Spleen (tissue), 11 donors: ENCODE data around the gene WDR12. TPM values are rescaled to one million over a fixed set of nuclear protein-coding genes. Genes with fewer than 3 reads are reported as not detected.
"Not testable (repeated sequence)": the region's sequence is repeated elsewhere in the genome, so short reads cannot be mapped to it uniquely, and the experiment has no call there.

Experiments
- DNase-seq: peaks from one replicate; pipeline ENCODE4 v3.0.0-alpha.2; 2020
- H3K27ac ChIP-seq, 8 donors: fragments of 200-600 bp; sonication (generic) in 7 of 8; 1 replicate in 4 of 8; 2 replicates in 4 of 8; pipeline versions ENCODE4 v1.5.0 to v1.8.0; 2016 to 2021; ENCODE audit warnings: inconsistent platforms in 4 of 8, mild to moderate bottlenecking in 4 of 8, moderate library complexity in 1 of 8
- H3K27me3 ChIP-seq, 7 donors: fragments of 200-600 bp; sonication (generic) in 6 of 7; replicated peaks in 1 of 7; 1 replicate in 4 of 7; 2 replicates in 3 of 7; pipeline versions ENCODE4 v1.5.0 to v1.8.0; 2016 to 2021; ENCODE audit warnings: inconsistent platforms in 3 of 7, mild to moderate bottlenecking in 1 of 7
- H3K36me3 ChIP-seq, 6 donors: fragments of 200-600 bp; sonication (generic) in 5 of 6; 1 replicate in 4 of 6; 2 replicates in 2 of 6; pipeline versions ENCODE4 v1.5.0 to v1.8.0; 2016 to 2021; ENCODE audit warnings: inconsistent platforms in 2 of 6
- H3K4me1 ChIP-seq, 6 donors: fragments of 200-600 bp; sonication (generic) in 5 of 6; 1 replicate in 3 of 6; 2 replicates in 3 of 6; pipeline versions ENCODE4 v1.5.0 to v1.8.0; 2016 to 2021; ENCODE audit warnings: inconsistent platforms in 3 of 6
- H3K4me3 ChIP-seq, 8 donors: fragments of 200-600 bp; sonication (generic) in 7 of 8; 1 replicate in 4 of 8; 2 replicates in 4 of 8; pipeline versions ENCODE4 v1.5.0 to v1.8.0; 2016 to 2021; ENCODE audit warnings: inconsistent platforms in 4 of 8, mild to moderate bottlenecking in 4 of 8, moderate library complexity in 2 of 8
- H3K9me3 ChIP-seq, 8 donors: fragments of 200-600 bp; sonication (generic) in 7 of 8; 1 replicate in 4 of 8; 2 replicates in 4 of 8; pipeline versions ENCODE4 v1.5.0 to v1.8.0; 2016 to 2021; ENCODE audit warnings: inconsistent platforms in 4 of 8
- CTCF ChIP-seq, 11 experiments: fragments of 200-600 bp in 7 of 11; fragments of 450-650 bp in 4 of 11; sonication (generic) in 4 of 11; IDR thresholded peaks in 8 of 11; conservative IDR thresholded peaks in 3 of 11; 1 replicate in 7 of 11; 2 replicates in 4 of 11; pipeline versions ENCODE4 v1.4.0 to v1.8.0; 2016 to 2021; ENCODE audit warnings: antibody characterized with exemption in 11 of 11, inconsistent platforms in 4 of 11, mild to moderate bottlenecking in 1 of 11
- POLR2A ChIP-seq, 3 donors: fragments of 450-650 bp; IDR thresholded peaks; one replicate each; pipeline ENCODE4 v1.5.1; 2017; ENCODE audit warnings: antibody characterized with exemption in 3 of 3, mild to moderate bottlenecking in 1 of 3
- POLR2AphosphoS5 ChIP-seq, 3 donors: sonication (generic); formaldehyde crosslinking; IDR thresholded peaks; one replicate each; pipeline ENCODE4 v1.5.1; 2017; ENCODE audit warnings: antibody characterized with exemption in 3 of 3
- WGBS, 5 donors: extraction: QIAGEN DNeasy Blood & Tissue Kit in 3 of 5; methylation state at CpG; one replicate each; pipeline versions ENCODE4 v1.1.5 to v1.1.7; 2013 to 2018; 5-methylcytosine and 5-hydroxymethylcytosine counted together
- intact Hi-C: fragments of 100-400 bp; cut with DNase I; formaldehyde crosslinking; loops from one replicate; pipeline ENCODE4 v1.15.0; 2023; ENCODE audit warnings: low total_unique reads
- polyA plus RNA-seq, 3 donors: library from polyadenylated mRNA; stranded (reverse); fragments of 200-250 nt; gene quantifications; one replicate each; pipeline ENCODE4 v1.2.1, GENCODE V29; 2013
- total RNA-seq, 7 donors: library from RNA; depleted of rRNA in 3 of 7; stranded (reverse); fragments of >200 nt in 3 of 7; fragmentation: NEBNext Ultra II Directional in 4 of 7; extraction: Animal tissue kit (Norgen Biotek cat#: 25700) in 4 of 7; gene quantifications; one replicate each; pipeline versions ENCODE4 v1.1.0 to v1.2.1, GENCODE V29; 2016 to 2021
- donor health status: healthy with polysubstance abuse.
- donor health status: DM: no; HTN: no; CAD: no; lungs with moderate emphysema.
- donor health status: DM: no; HTN: no; CAD: no.
- donor health status: Bipolar disorder and iron deficiency.
- donor health status: healthy.
- donor health status: DM: no; HTN: no; CAD: no.
- donor health status: DM: yes; HTN: yes; CAD: no.

The WDR12 gene
- total and polyA plus RNA-seq, 10 donors, result 17.2 to 33.1 (median 19.7) TPM

- TF ChIP-seq CTCF (IDR thresholded peaks at IDR 0.05 in 8 of 11, conservative IDR thresholded peaks at IDR 0.05 in 3 of 11) (no peak), POLR2A (IDR thresholded peaks at IDR 0.05) (no peak), POLR2AphosphoS5 (IDR thresholded peaks at IDR 0.05) (no peak)
- 84 to 100% (median 95%) methylated on average over 3 of the region's 3 CpGs for WGBS, 5 donors
- Histone ChIP-seq H3K27ac (no peak overlapping the region), H3K27me3 (no peaks in the 10 kb centered on the region), H3K4me1 (no peaks in the 10 kb centered on the region), H3K9me3 (no peaks in the 10 kb centered on the region), H3K4me3 (no peak overlapping the region), H3K36me3 (no peaks in the 10 kb centered on the region)
- DNase-seq, result no peak
- intact Hi-C loops, result no loop called here
Measured at GRCh38 chr2:202858601-202859000, 52.9 kb downstream of the WDR12 start.

GRCh38 chr2:202849343-202849742, 62.1 kb downstream of the WDR12 start:
- peak overlapping the region in 1 of 8 donors; percentile 6 for H3K27ac ChIP-seq
- H3K36me3 ChIP-seq, intact Hi-C loops, DNase-seq, H3K27me3 ChIP-seq, H3K9me3 ChIP-seq, H3K4me3 ChIP-seq: not testable (repeated sequence)
- 58 to 90% (median 83%) methylated on average over 3 of the region's 3 CpGs for WGBS, 5 donors
- peaks cover 0 to 12% (median 0%) of the 10 kb centered on the region in 6 donors for H3K4me1 ChIP-seq

- peak; percentile 80 for DNase-seq
- H3K4me3 ChIP-seq, result no peak overlapping the region
- H3K27me3 ChIP-seq, result no peaks in the 10 kb centered on the region
- peak overlapping the region in 1 of 8 donors; percentile 6 for H3K27ac ChIP-seq
- peaks cover 0 to 12% (median 0%) of the 10 kb centered on the region in 6 donors for H3K4me1 ChIP-seq
- 51 to 64% (median 56%) methylated on average over 7 to 8 of the region's 8 CpGs for WGBS, 5 donors
- intact Hi-C loops, result no loop called here
- peaks cover 0 to 5% (median 0%) of the 10 kb centered on the region in 8 donors for H3K9me3 ChIP-seq
- no peaks in the 10 kb centered on the region for H3K36me3 ChIP-seq
- TF ChIP-seq POLR2AphosphoS5 (IDR thresholded peaks at IDR 0.05) (no peak), POLR2A (IDR thresholded peaks at IDR 0.05) (no peak), CTCF (IDR thresholded peaks at IDR 0.05 in 8 of 11, conservative IDR thresholded peaks at IDR 0.05 in 3 of 11) (no peak)
Measured at GRCh38 chr2:202848813-202849212, 62.7 kb downstream of the WDR12 start.

GRCh38 chr2:202847693-202848524, 63.6 kb downstream of the WDR12 start:
- TF ChIP-seq POLR2A (IDR thresholded peaks at IDR 0.05) (no peak), CTCF (IDR thresholded peaks at IDR 0.05 in 8 of 11, conservative IDR thresholded peaks at IDR 0.05 in 3 of 11) (no peak), POLR2AphosphoS5 (IDR thresholded peaks at IDR 0.05) (no peak)
- DNase-seq, result no peak
- peaks cover 0 to 12% (median 0%) of the 10 kb centered on the region in 6 donors for H3K4me1 ChIP-seq
- no peaks in the 10 kb centered on the region for H3K36me3 ChIP-seq
- H3K9me3 ChIP-seq, result peaks cover 0 to 14% (median 9%) of the 10 kb centered on the region in 8 donors
- intact Hi-C loops, result no loop called here
- peak overlapping the region in 1 of 8 donors; percentile 6 for H3K27ac ChIP-seq
- 75 to 88% (median 83%) methylated on average over 9 of the region's 9 CpGs for WGBS, 5 donors
- H3K27me3 ChIP-seq, result no peaks in the 10 kb centered on the region
- H3K4me3 ChIP-seq, result no peak overlapping the region
